Measurements from ENCODE around the gene DLG2. TPM values are rescaled to one million over a fixed set of nuclear protein-coding genes. Genes with fewer than 3 reads are reported as not detected.

The DLG2 gene
- total and polyA plus RNA-seq, 9 donors: 2.5 to 20.7 (median 12.0) TPM

- Histone ChIP-seq H3K9me3 (no peaks in the 10 kb centered on the region), H3K36me3 (no peaks in the 10 kb centered on the region), H3K4me1 (ENCODE audit: insufficient read depth) (no peaks in the 10 kb centered on the region), H3K27me3 (no peaks in the 10 kb centered on the region), H3K27ac (no peak overlapping the region), H3K4me3 (no peak overlapping the region)
- TF ChIP-seq POLR2A (IDR thresholded peaks at IDR 0.05) (no peak), EP300 (IDR thresholded peaks at IDR 0.05) (no peak), CTCF (IDR thresholded peaks at IDR 0.05) (no peak)
- DNase-seq: no peak
- 10 to 38% (median 18%) methylated on average over 1 of the region's 1 CpG for WGBS, 3 donors
- intact Hi-C loops (cut with DNase I): no loop called here
These were observed 236.0 kb downstream of the DLG2 start for GRCh38 chr11:85391141-85391540.

DNA sequence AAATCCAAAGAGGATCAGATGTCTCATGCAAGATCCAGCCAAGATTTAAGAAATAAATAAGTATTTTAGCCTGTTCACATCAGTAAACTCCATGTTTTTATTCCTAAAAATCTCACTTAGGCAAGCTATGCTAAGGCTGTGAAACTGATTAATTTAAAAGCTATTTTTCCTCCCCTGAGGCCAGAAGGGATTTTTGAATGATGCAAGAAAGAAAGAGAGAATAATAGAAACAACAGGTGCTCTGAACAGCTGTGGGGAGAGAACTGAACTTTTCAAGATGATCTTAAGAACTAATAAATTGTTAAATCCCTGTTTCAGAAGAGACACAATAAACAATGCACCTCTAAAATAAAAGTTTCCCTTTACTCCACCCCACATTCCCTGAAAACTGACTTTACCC, 241.6 kb downstream of the DLG2 start:
- no peak overlapping the region for H3K27ac ChIP-seq
- no peaks in the 10 kb centered on the region for H3K27me3 ChIP-seq
- DNase-seq: no peak
- H3K4me3 ChIP-seq: no peak overlapping the region
- TF ChIP-seq CTCF (IDR thresholded peaks at IDR 0.05) (no peak), POLR2A (IDR thresholded peaks at IDR 0.05) (no peak), EP300 (IDR thresholded peaks at IDR 0.05) (no peak)
- H3K9me3 ChIP-seq: no peaks in the 10 kb centered on the region
- intact Hi-C loops (cut with DNase I): no loop called here
- H3K36me3 ChIP-seq: no peaks in the 10 kb centered on the region
- H3K4me1 ChIP-seq (ENCODE audit: insufficient read depth): no peaks in the 10 kb centered on the region

DNA sequence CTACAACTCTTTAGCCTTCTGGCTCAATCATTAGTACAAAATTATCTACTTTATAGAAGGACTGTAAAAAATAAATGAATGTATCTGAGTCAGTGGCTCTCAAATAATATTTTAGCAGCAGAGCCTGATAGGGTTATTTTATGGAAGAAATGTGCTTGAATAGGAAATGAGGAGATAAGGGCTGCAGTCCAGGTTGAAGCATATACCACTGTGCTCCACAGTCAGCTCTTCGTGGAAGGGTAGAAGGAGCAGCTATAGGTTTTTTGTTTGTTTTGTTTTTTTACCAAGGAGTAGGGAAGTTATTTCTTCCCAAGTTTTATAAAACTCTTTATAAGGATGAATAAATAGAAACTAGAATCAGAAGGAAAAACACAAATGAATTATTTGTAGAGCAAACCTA, 242.0 kb downstream of the DLG2 start:
- Histone ChIP-seq H3K36me3 (no peaks in the 10 kb centered on the region), H3K27me3 (no peaks in the 10 kb centered on the region), H3K27ac (no peak overlapping the region), H3K4me1 (ENCODE audit: insufficient read depth) (no peaks in the 10 kb centered on the region), H3K4me3 (no peak overlapping the region), H3K9me3 (no peaks in the 10 kb centered on the region)
- intact Hi-C loops (cut with DNase I): no loop called here
- DNase-seq: no peak
- no peak for TF ChIP-seq EP300 (IDR thresholded peaks at IDR 0.05)
- no peak for TF ChIP-seq POLR2A (IDR thresholded peaks at IDR 0.05)
- TF ChIP-seq CTCF (IDR thresholded peaks at IDR 0.05): no peak
- WGBS, 3 donors: 63 to 78% (median 66%) methylated on average over 1 of the region's 1 CpG

GRCh38 chr11:85379066-85379465, 248.1 kb downstream of the DLG2 start:
- 96% methylated on average over 2 of the region's 2 CpGs for WGBS, 3 donors
- intact Hi-C loops (cut with DNase I): no loop called here
- Histone ChIP-seq H3K9me3 (no peaks in the 10 kb centered on the region), H3K4me1 (ENCODE audit: insufficient read depth) (no peaks in the 10 kb centered on the region), H3K4me3 (no peak overlapping the region), H3K27me3 (no peaks in the 10 kb centered on the region), H3K36me3 (no peaks in the 10 kb centered on the region), H3K27ac (no peak overlapping the region)
- TF ChIP-seq POLR2A (IDR thresholded peaks at IDR 0.05) (no peak), EP300 (IDR thresholded peaks at IDR 0.05) (no peak)
- no peak for DNase-seq

GRCh38 chr11:85377901-85378300, 249.2 kb downstream of the DLG2 start:
- H3K27me3 ChIP-seq: no peaks in the 10 kb centered on the region
- no peaks in the 10 kb centered on the region for H3K9me3 ChIP-seq
- no peaks in the 10 kb centered on the region for H3K36me3 ChIP-seq
- DNase-seq: no peak
- no peak overlapping the region for H3K27ac ChIP-seq
- H3K4me1 ChIP-seq (ENCODE audit: insufficient read depth): no peaks in the 10 kb centered on the region
- intact Hi-C loops (cut with DNase I): no loop called here
- H3K4me3 ChIP-seq: no peak overlapping the region
- no peak for TF ChIP-seq CTCF (IDR thresholded peaks at IDR 0.05)
- no peak for TF ChIP-seq POLR2A (IDR thresholded peaks at IDR 0.05)
- TF ChIP-seq EP300 (IDR thresholded peaks at IDR 0.05): no peak

Data from ovary (tissue), 9 donors.